NCI-H2227 (cell line): ENCODE measurements around the gene FATE1.
"Not testable (repeated sequence)": the region's sequence is repeated elsewhere in the genome, so short reads cannot be mapped to it uniquely, and the experiment has no call there.

ENCODE experiments used
- DNase-seq: peaks from one replicate; lab custom pipeline; 2025; ENCODE audit not compliant: unreplicated experiment; lab: John Stamatoyannopoulos, UW

The FATE1 gene, protein sequence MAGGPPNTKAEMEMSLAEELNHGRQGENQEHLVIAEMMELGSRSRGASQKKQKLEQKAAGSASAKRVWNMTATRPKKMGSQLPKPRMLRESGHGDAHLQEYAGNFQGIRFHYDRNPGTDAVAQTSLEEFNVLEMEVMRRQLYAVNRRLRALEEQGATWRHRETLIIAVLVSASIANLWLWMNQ

DNA sequence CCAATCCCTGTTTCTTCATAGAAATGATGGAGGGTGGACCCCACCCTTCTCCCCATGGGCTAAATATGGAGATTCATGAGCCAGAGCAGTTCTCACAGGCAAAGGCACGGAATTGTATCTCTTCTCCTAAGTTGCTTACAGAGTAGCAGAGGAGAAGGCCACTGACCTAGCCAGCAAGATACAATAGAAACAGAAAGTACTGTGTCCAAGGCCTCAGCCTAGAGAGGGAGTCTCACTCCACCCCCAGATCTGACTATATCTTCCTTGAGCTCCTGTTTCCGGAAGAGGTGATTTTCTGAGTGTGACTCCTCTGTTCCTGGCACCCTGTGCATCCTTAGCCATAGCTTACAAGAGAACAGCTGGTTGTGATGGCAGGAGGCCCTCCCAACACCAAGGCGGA lies at the start of gene FATE1:
FATE1 (plus strand) TSS at position 284 of the 400 bp plus-strand sequence; CDS start at position 369, 85 bp downstream.
- DNase-seq: no peak

DNA sequence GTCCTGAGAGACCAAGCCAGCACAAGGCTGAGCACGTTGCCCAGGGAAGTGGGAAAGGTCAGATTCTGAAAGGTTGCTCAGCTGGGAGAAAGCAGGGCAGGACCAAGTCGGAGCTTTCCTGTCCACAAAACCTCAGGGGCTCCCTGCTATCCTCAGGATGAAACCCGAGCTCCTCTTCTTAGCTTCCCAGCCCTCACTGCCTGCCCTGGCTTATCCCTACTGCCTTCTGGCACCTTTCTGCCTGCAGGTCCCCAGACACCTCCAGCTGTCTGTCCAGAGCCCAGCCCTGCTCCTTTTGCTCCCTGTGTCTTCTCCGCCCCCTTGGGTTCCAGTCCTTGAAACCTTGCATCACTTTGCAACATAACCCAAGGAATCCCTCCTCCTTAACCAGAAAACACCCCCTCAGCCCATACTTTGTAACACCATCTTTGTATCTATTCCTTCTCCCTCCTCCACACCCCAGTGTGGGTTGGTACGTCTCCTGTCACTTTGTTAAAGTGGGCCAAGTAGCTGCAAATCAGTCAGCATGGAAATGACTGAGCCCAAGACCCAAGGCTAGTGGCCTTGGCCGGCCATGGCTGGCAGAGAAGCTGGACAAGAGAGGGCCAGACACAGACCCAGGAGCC lies 40.6 kb upstream of the FATE1 start:
- DNase-seq: no peak

DNA sequence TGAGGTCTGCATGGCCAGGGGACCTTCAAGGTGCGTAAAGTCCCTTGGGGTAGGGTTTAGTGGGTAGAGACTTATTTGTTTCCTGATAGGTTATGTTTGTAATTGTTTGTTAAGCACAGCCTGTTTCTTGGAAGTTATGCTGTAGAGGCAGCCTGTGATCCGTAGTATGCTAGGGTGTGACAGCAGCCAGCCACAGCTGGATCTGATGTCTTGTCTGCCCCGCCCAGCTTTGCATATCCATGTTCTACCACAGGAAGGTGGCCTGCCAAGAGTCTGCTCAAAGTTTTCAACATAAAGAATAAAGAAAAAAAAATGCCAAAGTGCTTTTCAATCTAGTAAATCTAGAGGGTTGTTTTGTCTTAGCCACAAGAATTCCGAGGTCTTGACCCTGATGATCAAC lies 39.6 kb upstream of the FATE1 start:
- DNase-seq: no peak

DNA sequence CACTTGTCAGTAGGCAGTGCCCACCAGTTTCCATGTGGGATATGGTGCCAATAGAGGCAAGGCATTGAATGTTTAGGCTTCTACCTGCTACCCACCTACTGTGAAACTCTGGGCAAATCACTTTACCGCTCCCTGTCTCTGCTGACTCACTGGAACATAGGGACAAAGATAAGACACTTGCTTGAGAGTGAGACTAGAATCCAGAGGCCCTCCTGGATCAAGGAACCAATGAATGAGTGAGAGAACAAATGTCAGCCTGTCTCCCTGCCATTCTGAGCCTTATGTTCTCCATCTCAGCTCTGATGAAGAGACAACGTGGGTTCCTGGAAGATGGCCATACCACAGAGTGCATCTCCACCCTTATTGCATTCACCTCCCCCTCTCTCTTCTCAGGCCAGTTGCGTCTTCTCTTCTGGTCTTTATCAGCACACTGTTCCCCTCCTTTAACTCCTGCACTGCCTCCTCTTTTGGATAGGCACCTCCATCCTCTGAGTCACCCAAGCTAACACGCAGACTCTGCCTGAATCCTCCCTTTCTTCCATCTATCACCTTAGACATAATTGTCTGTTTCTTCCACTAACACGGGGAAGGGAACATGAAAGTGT lies 35.9 kb upstream of the FATE1 start:
- no peak for DNase-seq

DNA sequence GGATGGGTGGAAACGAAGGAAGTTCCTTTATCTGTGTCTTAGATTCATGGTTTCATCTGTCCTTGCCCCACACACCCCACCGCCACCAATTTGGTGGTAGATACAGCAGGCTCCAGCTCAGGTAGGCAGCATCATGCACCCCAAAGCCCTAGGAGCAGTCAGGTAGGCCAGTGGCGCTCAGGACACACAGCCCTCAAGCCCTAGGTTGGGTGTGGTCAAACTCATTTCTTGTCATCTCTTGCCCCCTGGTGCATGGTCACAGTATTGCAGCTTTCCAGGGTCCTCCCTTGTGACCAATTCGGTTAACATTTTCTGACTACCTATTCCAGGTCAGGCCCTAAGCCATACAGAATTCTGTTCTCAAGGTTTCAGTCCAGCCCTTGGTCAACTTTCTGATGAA lies 35.0 kb upstream of the FATE1 start:
- DNase-seq: peak; percentile 52

DNA sequence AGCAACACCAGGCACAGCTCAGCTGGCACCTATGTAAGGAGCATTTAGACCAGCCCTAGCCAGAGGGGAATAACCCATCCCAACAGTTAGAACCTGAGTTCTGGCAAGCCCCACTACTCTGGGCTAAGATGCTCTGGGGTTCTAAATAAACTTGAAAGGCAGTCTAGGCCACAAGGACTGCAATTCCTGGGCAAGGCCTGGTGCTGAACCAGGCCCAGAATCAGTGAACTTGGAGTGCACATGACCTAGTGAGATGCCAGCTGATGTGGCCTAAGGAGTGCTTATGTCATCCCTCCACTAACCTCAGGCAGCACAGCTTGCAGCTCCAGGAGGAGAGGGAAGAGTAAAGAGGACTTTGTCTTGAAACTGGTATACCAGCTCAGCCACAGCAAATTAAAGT lies 28.2 kb upstream of the FATE1 start:
- no peak for DNase-seq

DNA sequence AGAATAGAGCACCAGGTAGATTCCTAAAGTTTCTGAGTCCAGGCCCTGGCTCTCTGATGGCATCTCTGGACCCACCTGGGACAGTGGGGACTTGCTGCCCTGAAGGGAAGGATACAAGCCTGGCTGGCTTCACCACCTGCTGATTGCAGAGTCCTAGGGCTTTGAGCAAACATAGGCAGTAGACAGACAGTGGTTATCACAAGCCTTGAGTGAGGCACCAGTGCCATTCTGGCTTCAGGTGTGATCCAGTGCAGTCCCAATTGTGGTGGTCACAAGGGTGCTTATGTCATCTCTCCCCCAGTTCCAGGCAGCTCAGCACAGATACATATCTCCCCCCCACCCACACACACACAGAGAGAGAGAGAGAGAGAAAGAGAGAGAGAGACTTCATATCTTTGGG lies 27.1 kb upstream of the FATE1 start:
- DNase-seq: no peak

DNA sequence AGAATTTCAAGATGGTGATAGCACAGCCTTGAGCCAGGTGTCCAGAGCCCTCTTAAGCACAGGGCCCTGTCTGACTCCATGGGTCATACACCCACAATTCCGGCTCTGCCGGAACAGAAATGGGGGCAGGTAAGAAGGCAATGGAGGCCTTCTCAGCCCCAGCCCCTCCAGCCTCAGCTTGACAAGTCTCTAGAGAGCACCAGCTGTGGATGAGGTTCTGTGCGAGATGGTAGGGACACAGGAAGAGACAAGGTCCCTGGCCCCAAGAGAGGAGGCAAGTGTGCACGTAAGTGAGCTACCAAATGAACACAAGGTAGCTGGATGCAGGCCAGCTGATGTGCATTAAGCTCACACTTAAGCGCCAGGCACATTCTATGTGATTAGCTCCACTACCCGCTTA lies 23.0 kb upstream of the FATE1 start:
- no peak for DNase-seq

DNA sequence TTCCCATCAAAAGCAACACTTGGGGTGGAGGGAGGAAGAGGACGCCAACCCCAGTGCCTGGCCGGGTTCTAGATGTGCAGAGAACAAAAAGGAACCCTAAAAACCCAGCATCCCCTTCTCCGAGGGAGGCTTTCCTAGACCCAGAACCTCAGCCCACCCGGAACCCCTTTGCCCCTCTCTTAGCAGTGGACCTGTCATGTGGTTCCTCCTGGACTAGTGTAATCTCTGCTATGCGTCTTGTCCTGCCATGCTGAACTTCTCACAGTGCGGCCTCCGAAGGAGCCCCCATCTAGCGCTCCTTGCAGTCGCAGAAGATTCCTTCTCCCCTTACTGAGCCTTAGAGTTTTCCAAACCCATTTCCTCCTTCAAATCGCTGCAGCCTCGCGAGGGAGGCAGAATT lies 21.7 kb upstream of the FATE1 start:
- no peak for DNase-seq

DNA sequence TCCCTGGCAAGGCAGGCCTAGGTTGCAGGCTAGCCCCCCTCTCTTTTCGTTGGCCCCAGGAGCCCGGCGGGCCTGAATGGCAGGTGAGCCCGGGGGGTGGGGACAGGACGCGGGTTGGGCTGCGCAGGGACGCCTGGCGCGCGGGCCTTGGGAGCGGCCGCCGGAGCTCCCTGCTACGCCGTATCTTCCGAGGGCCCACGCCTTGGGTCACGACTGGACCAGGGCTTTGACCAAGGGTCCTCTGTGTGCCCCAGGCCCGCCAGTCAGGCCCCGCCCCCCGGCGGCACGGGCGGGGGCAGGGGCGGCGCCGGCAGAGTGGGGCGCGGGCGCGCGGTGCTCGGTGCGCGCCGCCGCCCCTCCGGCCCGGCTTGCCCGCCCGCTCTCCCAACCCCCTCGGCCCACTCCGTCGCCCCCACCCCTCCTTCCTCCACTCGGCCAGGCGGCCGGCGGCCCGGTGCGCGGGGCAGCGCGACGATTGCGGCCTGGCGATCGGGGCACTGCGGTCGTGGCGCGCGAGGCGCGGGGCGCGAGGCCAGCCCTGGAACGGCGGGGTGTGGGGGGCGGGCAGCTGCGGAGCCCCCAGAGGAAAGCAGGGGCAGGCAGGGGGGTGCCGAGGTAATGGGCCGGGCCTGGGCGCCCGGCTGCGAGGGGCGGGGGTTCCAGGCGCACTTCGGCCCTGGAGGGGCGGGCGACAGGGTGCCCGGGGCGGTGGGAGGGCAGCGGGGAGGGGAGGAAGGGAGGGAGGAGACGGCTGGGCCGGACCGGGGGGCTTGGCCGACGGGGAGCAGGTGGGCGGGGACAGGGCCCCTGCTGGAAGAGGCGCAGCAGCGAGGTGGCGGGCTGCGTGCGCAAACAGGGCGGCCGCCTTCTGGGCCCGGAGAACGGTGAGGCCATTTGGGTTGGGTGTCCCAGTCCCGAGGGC lies 20.9 kb upstream of the FATE1 start, which contains the start of gene PRRG3:
PRRG3 (plus strand) TSS at position 798 of the 922 bp plus-strand sequence. CDS start 3,357 bp downstream, outside the sequence.
- peak; percentile 18 for DNase-seq

DNA sequence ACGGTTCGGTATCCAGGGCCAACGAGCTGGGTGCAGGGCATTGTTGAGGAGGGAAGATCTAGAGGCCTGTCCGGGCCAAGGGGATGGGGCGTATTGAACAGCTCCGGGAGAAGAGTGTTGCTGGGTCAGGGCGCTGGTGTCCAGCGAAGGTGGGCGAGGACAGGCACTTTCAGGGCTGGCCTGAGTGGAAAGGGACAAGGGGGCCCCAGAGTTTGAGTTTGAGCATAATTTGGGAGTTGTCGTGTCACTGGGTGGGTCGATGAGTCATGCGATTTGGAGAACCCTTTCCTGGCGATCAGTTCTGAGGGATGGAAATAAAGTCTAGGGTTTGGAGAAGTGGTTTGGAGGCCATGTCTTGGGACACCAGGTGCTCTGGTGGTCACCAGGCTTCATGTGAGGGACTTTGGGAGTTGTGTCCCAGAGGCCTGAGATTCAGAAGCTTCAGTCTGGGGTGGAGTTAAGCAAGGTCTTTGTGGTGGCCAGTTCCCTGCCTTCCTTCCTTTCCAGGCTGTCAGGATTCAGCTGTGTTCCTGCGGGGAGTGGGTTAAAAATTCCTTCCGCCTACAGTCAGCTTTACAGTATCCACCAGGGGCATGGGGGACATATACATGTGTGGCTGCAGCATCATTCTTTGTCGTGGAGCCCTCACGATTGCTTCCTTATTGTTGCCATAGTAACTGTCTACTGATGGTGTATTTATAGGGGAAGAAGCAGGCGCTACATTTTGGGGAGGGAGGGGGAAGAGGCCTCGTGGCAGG lies 20.1 kb upstream of the FATE1 start:
- DNase-seq: peak; percentile 7

DNA sequence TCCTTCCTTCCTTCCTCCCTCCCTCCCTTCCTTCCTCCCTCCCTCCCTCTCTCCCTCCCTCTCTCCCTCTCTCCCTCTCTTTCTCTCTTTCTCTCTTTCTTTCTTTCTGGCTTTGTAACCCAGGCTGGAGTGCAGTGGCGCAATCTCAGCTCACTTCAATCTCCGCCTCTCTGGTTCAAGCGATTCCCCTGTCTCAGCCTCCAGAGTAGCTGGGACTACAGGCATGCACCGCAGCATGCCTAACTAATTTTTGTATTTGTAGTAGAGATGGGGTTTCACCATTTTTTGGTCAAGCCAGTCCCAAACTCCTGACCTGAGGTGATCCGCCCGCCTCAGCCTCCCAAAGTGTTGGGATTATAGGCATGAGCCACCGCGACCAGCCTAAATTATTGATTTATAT lies 18.8 kb upstream of the FATE1 start:
- not testable (repeated sequence) for DNase-seq

DNA sequence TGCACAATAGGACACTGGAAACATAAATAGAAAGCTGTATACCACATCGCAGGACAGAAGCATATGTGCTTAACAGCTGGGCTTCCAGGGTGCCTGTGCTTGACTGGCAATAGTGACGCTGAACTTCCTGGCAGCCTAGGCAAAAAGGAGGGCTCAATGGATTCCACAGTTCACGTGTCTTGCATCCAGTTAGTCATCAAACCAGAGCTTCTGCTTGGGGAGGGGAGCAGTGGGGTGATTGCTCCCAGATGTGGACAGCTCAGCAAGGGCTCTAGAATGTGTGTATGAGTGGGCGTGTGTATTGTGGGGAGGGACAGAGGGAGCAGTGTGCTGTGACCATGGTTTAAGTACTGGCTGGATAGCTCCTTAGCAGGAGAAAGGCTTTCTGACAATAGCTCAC lies 18.3 kb upstream of the FATE1 start:
- DNase-seq: no peak

DNA sequence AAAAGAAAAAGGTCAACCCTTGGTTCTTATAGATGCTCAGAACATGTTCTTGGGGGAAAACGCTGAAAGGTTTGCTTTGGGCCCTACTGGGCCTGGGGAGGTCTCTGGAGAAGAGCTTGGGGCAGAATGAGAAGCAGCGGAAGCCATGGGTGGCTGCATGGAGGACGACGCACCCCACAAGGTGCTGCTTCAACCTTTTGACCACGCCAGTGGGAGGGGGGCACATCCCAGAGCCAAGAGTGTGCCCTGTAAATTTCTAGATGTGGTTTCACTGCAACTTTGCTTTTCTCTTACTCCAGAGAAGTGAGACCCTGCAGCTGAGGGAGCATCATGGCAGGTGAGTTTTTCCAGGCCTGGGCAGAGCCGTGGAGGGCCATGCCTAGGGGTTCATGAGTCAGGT lies 17.4 kb upstream of the FATE1 start:
- DNase-seq: no peak

DNA sequence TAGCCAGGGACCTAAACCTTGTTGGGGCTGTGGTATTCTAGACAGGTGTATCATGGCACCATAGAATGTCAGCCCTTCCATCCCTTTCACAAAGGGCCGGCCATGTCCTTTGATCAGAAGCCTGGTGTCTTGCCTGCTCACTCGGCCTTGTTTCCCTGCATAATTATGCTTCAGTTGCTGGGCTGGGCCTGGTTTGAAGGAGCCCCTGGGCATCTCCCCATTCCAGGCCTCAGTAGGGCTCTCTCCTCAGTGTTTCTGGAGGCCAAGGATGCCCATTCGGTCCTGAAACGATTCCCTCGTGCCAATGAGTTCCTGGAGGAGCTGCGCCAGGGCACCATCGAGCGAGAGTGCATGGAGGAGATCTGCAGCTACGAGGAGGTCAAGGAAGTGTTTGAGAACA lies 16.1 kb upstream of the FATE1 start:
- DNase-seq: no peak

DNA sequence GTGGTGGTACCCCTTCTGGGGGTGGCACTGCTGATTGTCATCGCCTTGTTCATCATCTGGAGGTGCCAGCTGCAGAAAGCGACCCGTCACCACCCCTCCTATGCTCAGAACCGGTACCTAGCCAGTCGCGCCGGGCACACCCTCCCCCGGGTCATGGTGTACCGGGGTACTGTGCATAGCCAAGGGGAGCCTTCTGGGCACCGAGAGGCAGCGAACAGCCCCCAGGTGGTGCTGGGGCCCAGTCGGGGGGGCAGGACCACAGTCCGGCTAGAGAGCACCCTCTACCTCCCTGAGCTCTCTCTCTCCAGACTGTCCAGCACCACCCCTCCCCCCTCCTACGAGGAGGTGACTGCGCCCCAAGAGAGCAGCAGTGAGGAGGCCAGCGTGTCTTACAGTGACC lies 15.3 kb upstream of the FATE1 start:
- DNase-seq: no peak

DNA sequence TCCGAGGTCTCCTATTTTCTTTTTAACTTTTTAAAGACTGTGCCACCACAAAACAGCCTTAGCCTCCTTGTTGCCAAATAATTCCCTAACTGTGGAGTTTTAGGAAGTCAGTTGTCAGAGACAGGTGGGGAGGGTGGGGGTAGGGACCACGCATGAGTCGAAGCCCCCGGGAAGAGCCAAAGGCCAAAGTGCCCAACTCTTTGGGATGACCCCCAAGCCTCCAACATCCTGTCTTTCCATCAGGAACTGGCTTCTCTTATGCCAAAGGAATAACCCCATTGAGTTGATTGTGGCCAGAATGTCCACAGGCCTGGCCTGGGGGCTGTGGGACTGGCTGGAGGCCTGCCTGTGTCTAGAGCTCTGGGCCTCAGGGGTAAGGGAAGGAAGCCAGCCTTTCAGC lies 14.8 kb upstream of the FATE1 start:
- DNase-seq: no peak

DNA sequence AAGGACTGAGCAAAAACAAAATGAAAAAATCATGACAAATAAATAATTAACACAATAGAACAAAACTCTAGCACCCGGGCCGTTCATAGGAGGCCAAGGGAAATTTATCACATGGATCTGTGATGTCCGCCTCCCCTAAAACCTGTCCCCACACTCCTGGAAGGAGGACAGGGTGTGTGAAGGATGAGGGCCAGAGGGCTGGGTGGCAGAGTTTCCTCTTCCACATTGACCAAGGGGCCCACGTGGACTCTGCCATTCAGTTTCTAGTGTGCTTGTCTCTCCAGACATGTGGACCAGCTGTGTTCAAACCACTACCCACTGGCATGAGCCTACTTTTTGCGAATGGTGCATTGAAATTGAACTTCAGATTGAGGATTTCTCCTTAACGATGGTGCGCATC lies 14.3 kb upstream of the FATE1 start:
- no peak for DNase-seq

DNA sequence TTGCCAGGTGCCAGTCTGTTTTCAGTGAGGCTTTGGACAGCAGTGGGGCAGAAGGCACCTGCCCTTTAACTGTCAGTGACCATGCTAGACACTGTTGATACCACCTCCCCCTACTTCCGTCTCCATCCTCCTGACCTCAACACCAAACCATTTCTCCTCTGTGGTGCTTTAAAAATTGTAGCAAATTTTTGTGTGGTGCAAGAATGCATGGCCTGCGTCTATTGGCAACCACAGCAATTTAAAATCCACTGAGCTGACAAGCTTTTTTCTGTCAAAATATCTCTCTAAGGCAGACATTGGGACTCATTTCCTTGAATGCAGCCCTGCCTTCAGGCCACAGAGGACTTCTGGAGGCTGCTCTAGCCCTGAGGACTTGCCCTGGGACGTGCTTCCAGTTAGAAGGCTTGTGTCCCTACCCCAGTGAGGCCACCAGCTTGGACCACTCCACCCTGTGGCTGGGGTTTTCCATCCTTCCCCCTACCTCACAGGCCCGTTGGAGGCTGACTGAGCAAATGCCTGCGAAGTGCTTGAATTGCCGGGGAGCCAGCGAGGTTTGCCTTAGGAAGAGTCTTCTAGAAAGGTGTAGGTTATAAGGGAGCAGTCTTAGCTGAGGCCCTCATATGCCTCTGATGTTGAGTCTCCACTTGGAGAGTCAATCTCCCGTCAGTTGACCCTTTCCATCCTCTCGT lies 13.7 kb upstream of the FATE1 start:
- DNase-seq: no peak

DNA sequence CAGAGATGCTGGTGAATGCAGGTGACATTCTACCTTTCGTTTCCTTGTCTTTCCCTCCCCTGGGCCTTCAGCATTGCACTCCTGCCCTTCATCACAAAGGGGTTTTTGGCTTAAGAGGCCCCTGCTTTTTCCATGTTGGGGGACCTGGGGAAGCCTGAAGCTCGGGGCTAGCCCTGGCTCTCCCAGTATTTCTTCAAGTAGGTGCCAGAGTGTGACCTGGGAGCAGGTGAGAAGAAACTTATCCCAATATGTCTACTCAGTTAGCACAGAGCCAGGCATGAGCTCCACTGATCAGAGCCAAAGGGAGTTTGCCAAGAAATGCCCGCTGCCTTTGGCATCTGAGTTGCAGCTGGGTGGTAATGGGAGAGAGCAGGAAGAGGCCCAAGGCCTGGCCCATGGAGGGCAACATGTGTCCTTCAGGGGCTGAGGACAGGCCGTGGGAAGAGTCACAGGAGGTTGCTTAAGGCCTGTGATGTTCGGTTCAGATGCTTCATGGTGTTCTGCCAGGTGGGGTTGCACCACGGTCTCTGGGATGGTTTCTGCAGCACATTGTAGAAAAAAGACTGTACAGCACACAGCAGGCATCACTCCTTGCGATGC lies 13.0 kb upstream of the FATE1 start:
- DNase-seq: no peak
